ENCODE measurements around the gene RASSF5. TPM values are rescaled to one million over a fixed set of nuclear protein-coding genes. Genes with fewer than 3 reads are reported as not detected.

The RASSF5 gene
- total and polyA plus RNA-seq, 12 donors, result 0.90 to 26.0 (median 6.4) TPM

DNA sequence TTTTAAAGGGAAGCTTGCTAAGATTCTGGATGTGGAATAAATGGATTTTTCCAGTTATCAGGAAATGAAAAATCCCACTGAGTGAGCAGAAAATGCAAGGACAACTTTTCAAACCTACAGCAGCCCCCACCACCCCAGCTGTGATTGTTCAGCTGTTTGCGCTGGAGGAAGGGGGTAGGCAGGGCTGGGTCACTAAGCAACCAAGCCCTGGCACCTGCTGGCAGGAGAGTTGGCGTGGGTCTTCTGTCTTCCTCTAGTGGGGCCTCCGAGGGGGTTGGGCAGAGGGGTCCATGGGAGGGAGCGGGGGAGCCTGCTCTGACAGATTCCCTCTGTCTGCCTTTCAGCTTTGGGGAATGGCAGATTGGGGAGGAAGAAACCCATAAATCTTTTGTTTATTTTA is 59.7 kb downstream of the RASSF5 start:
- H3K27ac ChIP-seq, result peak overlapping the region in 1 of 10 donors; percentile 37
- H3K9me3 ChIP-seq, result no peaks in the 10 kb centered on the region
- no peak for DNase-seq
- no peaks in the 10 kb centered on the region for H3K27me3 ChIP-seq
- ATAC-seq, result no peak
- peaks cover 0 to 44% (median 0%) of the 10 kb centered on the region in 9 donors for H3K36me3 ChIP-seq
- TF ChIP-seq, protein P1, sequence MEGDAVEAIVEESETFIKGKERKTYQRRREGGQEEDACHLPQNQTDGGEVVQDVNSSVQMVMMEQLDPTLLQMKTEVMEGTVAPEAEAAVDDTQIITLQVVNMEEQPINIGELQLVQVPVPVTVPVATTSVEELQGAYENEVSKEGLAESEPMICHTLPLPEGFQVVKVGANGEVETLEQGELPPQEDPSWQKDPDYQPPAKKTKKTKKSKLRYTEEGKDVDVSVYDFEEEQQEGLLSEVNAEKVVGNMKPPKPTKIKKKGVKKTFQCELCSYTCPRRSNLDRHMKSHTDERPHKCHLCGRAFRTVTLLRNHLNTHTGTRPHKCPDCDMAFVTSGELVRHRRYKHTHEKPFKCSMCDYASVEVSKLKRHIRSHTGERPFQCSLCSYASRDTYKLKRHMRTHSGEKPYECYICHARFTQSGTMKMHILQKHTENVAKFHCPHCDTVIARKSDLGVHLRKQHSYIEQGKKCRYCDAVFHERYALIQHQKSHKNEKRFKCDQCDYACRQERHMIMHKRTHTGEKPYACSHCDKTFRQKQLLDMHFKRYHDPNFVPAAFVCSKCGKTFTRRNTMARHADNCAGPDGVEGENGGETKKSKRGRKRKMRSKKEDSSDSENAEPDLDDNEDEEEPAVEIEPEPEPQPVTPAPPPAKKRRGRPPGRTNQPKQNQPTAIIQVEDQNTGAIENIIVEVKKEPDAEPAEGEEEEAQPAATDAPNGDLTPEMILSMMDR (IDR thresholded peaks at IDR 0.05), result no peak
- H3K4me3 ChIP-seq, result no peak overlapping the region
- peaks cover 0 to 91% (median 0%) of the 10 kb centered on the region in 9 donors for H3K4me1 ChIP-seq
- intact Hi-C loops (cut with DNase I), result no loop called here
- 82 to 96% methylated on average over 4 of the region's 4 CpGs for WGBS, 2 donors

- TF ChIP-seq, protein P1 (IDR thresholded peaks at IDR 0.05), result no peak
- peak in 2 of 8 donors; percentile 14 to 29 for ATAC-seq
- H3K4me1 ChIP-seq, result peaks cover 0 to 91% (median 0%) of the 10 kb centered on the region in 9 donors
- no peak for DNase-seq
- 92 to 93% methylated on average over 10 of the region's 10 CpGs for WGBS, 2 donors
- H3K27me3 ChIP-seq, result no peaks in the 10 kb centered on the region
- H3K27ac ChIP-seq, result peak overlapping the region in 1 of 10 donors; percentile 26
- H3K4me3 ChIP-seq, result no peak overlapping the region
- no peaks in the 10 kb centered on the region for H3K9me3 ChIP-seq
- intact Hi-C loops (cut with DNase I), result no loop called here
- H3K36me3 ChIP-seq, result peaks cover 0 to 38% (median 0%) of the 10 kb centered on the region in 9 donors
Measured at GRCh38 chr1:206568256-206568655, 60.9 kb downstream of the RASSF5 start.

DNA sequence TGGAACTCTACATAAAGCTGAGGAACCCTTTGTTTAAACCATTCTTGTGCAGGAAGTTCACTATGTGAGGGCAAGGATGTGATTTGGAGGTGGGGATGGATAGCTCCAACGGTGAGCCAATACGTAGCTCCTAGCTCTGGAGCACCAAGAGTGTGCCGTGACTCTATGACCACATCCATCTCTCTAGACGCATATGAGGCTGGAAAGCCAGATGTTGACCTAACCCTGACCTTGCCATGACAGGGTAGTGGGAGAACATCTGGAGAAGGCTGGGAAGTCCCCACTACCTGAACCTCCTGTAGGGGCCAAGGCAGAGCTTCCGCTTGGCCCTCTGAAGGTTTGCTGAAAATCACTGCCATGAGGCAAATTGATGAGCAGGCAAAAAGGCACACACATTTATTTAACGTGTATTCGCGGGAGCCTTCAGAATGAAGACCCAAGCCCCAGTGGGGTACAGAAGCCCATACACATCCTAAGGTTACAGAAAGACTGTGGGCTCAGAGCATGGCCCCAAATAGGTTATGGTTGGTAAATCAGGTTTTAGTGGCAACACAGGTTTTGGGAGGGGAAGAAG is 61.5 kb downstream of the RASSF5 start:
- Histone ChIP-seq H3K27ac (peak overlapping the region in 1 of 10 donors; percentile 26), H3K36me3 (peaks cover 0 to 36% (median 0%) of the 10 kb centered on the region in 9 donors), H3K27me3 (no peaks in the 10 kb centered on the region), H3K4me3 (no peak overlapping the region), H3K9me3 (no peaks in the 10 kb centered on the region), H3K4me1 (peaks cover 0 to 91% (median 0%) of the 10 kb centered on the region in 9 donors)
- 89 to 92% methylated on average over 8 of the region's 8 CpGs for WGBS, 2 donors
- TF ChIP-seq, protein P1 (IDR thresholded peaks at IDR 0.05), result no peak
- ATAC-seq (no peak), DNase-seq (no peak)
- intact Hi-C loops (cut with DNase I), result no loop called here

DNA sequence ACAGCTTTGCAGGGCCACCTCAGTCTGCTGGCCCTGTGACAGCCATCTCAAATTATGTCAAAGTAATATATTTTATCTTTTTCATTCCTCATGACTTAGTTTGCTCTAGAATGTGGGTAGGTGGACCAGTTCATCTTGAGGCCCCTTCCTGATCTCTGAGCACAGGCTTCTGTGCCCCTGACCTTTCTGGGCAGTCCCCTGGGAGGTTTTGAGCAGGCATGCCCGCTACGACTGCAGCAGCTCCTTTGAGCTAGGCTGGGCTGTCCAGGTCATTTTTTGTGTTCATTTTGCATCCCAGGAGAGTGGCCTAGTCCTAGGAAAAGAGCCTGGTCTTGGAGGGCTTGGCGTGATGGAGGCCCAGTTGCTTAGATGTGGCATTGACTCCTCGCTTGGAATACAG is 62.2 kb downstream of the RASSF5 start:
- H3K4me3 ChIP-seq, result no peak overlapping the region
- H3K27me3 ChIP-seq, result no peaks in the 10 kb centered on the region
- TF ChIP-seq, protein P1 (IDR thresholded peaks at IDR 0.05), result no peak
- H3K9me3 ChIP-seq, result no peaks in the 10 kb centered on the region
- no peak for DNase-seq
- peaks cover 0 to 91% (median 0%) of the 10 kb centered on the region in 9 donors for H3K4me1 ChIP-seq
- H3K36me3 ChIP-seq, result peaks cover 0 to 29% (median 0%) of the 10 kb centered on the region in 9 donors
- no peak for ATAC-seq
- WGBS, 2 donors, result 94 to 98% methylated on average over 4 of the region's 4 CpGs
- H3K27ac ChIP-seq, result no peak overlapping the region
- intact Hi-C loops (cut with DNase I), result no loop called here

All from heart right ventricle (tissue), 16 donors.